HFFc6 (cell line): Measurements from ENCODE around the gene HIVEP3. TPM values are rescaled to one million over a fixed set of nuclear protein-coding genes. Genes with fewer than 3 reads are reported as not detected.

Experiments used
- DNase-seq: peaks from one replicate; pipeline ENCODE4 v3.0.0-alpha.2; 2018
- H3K27ac Mint-ChIP-seq: 2 replicates; pipeline ENCODE4 v1.8.0; 2020; ENCODE audit warnings: mild to moderate bottlenecking, mixed read lengths
- H3K27me3 Mint-ChIP-seq: 2 replicates; pipeline ENCODE4 v1.8.0; 2021; ENCODE audit warnings: mild to moderate bottlenecking, moderate library complexity, mixed read lengths; ENCODE audit not compliant: insufficient read depth
- H3K36me3 Mint-ChIP-seq: 2 replicates; pipeline ENCODE4 v1.8.0; 2021; ENCODE audit warnings: low read depth, mixed read lengths
- H3K4me1 Mint-ChIP-seq: 2 replicates; pipeline ENCODE4 v1.8.0; 2020; ENCODE audit warnings: low read depth, mixed read lengths
- H3K4me3 Mint-ChIP-seq: 2 replicates; pipeline ENCODE4 v1.8.0; 2020; ENCODE audit warnings: mild to moderate bottlenecking, moderate library complexity, mixed read lengths
- H3K9me3 Mint-ChIP-seq: 2 replicates; pipeline ENCODE4 v1.8.0; 2020; ENCODE audit warnings: mild to moderate bottlenecking, mixed read lengths
- CTCF ChIP-seq: fragments of 200-600 bp; sonication (generic); IDR thresholded peaks from 2 replicates; pipeline ENCODE4 v1.5.0; 2021; ENCODE audit warnings: antibody characterized with exemption, mild to moderate bottlenecking
- total RNA-seq, 6 experiments: library from RNA; stranded (reverse); fragmentation: NEBNext Ultra II Directional; extraction: Animal tissue kit (Norgen Biotek cat#: 25700); gene quantifications; 2 replicates in 1 of 6; 3 replicates in 5 of 6; pipeline ENCODE4 v1.2.3, GENCODE V29; 2021

The HIVEP3 gene
- total RNA-seq, 6 experiments from 2014 or later, result 7.0 to 9.7 (median 7.9) TPM

- Mint-ChIP-seq H3K4me3 (no peak overlapping the region), H3K36me3 (no peaks in the 10 kb centered on the region), H3K27ac (no peak overlapping the region), H3K27me3 (peaks cover 6% of the 10 kb centered on the region), H3K9me3 (no peaks in the 10 kb centered on the region), H3K4me1 (peaks cover 9% of the 10 kb centered on the region; the same call in 1 of the 2 replicates)
- no peak for TF ChIP-seq CTCF
- no peak for DNase-seq
These were observed 95.9 kb downstream of the HIVEP3 start for GRCh38 chr1:41822866-41823265.

GRCh38 chr1:41819843-41820242 is 98.9 kb downstream of the HIVEP3 start:
- TF ChIP-seq CTCF, result no peak
- Mint-ChIP-seq H3K27me3 (peaks cover 4% of the 10 kb centered on the region), H3K27ac (no peak overlapping the region), H3K4me1 (peaks cover 9% of the 10 kb centered on the region; the same call in 1 of the 2 replicates), H3K36me3 (no peaks in the 10 kb centered on the region), H3K9me3 (no peaks in the 10 kb centered on the region), H3K4me3 (no peak overlapping the region)
- DNase-seq, result no peak

- Mint-ChIP-seq H3K4me1 (peaks cover 9% of the 10 kb centered on the region; the same call in 1 of the 2 replicates), H3K9me3 (no peaks in the 10 kb centered on the region), H3K27me3 (peaks cover 4% of the 10 kb centered on the region), H3K36me3 (no peaks in the 10 kb centered on the region), H3K4me3 (no peak overlapping the region), H3K27ac (no peak overlapping the region)
- no peak for DNase-seq
- no peak for TF ChIP-seq CTCF
These were observed 99.7 kb downstream of the HIVEP3 start for GRCh38 chr1:41819069-41819468.

- H3K9me3 Mint-ChIP-seq, result no peaks in the 10 kb centered on the region
- peaks cover 16% of the 10 kb centered on the region for H3K4me1 Mint-ChIP-seq
- peaks cover 4% of the 10 kb centered on the region for H3K27me3 Mint-ChIP-seq
- no peak overlapping the region for H3K27ac Mint-ChIP-seq
- no peaks in the 10 kb centered on the region for H3K36me3 Mint-ChIP-seq
- no peak overlapping the region for H3K4me3 Mint-ChIP-seq
- no peak for DNase-seq
- no peak for TF ChIP-seq CTCF
These were observed 102.7 kb downstream of the HIVEP3 start for GRCh38 chr1:41816061-41816460.

DNA sequence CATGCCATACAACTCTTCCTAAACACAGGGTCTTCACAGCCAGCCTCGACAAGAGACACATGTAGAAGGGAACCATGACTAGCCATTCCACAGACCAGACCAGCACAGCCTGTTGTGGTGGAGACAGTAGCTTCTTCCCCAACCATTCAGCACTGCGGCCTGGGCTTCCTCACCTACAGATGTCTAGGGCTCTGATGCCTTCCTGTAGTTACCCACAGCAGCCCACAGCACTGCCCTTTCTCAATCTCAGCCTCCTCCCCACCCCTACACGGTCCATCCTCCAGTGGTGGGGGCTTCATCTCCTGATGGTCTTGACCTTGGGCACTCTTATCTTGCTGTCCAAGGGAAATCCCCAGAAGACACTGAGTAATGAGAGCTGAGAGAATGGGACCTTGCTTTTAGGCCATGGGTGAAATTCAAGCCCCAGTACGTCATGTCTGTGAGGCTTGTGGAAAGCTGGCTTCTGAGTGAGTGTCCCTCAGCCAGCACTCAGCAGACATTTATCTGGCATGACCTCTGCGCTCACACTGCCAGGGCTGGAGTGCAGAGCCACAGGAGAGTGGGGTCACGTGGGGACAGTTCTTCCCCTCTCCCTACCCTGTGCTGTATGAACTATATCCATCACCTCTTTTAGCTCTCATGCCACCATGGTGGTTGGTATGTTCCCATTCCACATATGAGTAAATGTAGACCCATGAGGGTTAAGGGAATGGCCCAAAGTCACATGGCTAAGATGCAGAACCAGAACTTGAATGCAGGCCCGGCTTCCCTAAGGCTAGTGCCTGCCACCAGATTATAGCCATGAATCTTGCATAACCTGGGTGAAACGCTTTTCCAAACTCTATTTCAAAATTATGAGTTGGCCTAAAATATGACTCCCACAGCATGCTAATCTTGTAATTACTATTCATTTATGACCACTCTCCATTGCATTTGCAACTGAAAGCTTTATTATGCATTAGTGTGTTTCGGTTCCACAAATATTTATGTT is 104.7 kb downstream of the HIVEP3 start:
- no peaks in the 10 kb centered on the region for H3K9me3 Mint-ChIP-seq
- H3K27me3 Mint-ChIP-seq, result no peaks in the 10 kb centered on the region; the same call in 1 of the 2 replicates
- no peak overlapping the region for H3K4me3 Mint-ChIP-seq
- H3K27ac Mint-ChIP-seq, result no peak overlapping the region
- H3K36me3 Mint-ChIP-seq, result no peaks in the 10 kb centered on the region
- TF ChIP-seq CTCF, result no peak
- peaks cover 20% of the 10 kb centered on the region for H3K4me1 Mint-ChIP-seq
- no peak for DNase-seq
